ENCODE measurements around the gene KCNF1. TPM values are rescaled to one million over a fixed set of nuclear protein-coding genes. Genes with fewer than 3 reads are reported as not detected.

Gene KCNF1
- total and polyA plus RNA-seq, 4 donors = 0.06 to 0.83 (median 0.26) TPM

- 74 to 87% methylated on average over 10 of the region's 10 CpGs for WGBS, 2 donors
- no peak for TF ChIP-seq CTCF (IDR thresholded peaks at IDR 0.05; ENCODE audit: control extremely low read depth, extremely low read depth)
- Histone ChIP-seq H3K9me3 (ENCODE audit: control insufficient read depth in 4 of 4, insufficient read depth in 3 of 4, low read length in 3 of 4) (peaks cover 0 to 5% (median 0%) of the 10 kb centered on the region in 4 donors), H3K4me3 (no peak overlapping the region), H3K27me3 (ENCODE audit: control insufficient read depth in 3 of 3, insufficient read depth in 3 of 3, low read length in 2 of 3) (no peaks in the 10 kb centered on the region), H3K36me3 (ENCODE audit: control insufficient read depth in 4 of 4, insufficient read depth in 4 of 4, low read length in 4 of 4) (no peaks in the 10 kb centered on the region), H3K27ac (ENCODE audit: low read depth in 1 of 2, low read length in 1 of 2) (no peak overlapping the region), H3K4me1 (ENCODE audit: control insufficient read depth in 5 of 5, insufficient read depth in 5 of 5, low read length in 5 of 5) (no peaks in the 10 kb centered on the region), H3K9ac (ENCODE audit: insufficient read depth in 1 of 2, low read length in 2 of 2) (no peak overlapping the region)
- ATAC-seq (ENCODE audit: insufficient read depth, low FRiP score) (no peak), DNase-seq (peak in 1 of 3 donors; percentile 35)
Measured at GRCh38 chr2:10900216-10901109, 11.3 kb upstream of the KCNF1 start.

GRCh38 chr2:10901160-10901939 is 10.4 kb upstream of the KCNF1 start:
- Histone ChIP-seq H3K27ac (ENCODE audit: low read depth in 1 of 2, low read length in 1 of 2) (no peak overlapping the region), H3K36me3 (ENCODE audit: control insufficient read depth in 4 of 4, insufficient read depth in 4 of 4, low read length in 4 of 4) (no peaks in the 10 kb centered on the region), H3K4me1 (ENCODE audit: control insufficient read depth in 5 of 5, insufficient read depth in 5 of 5, low read length in 5 of 5) (no peaks in the 10 kb centered on the region), H3K9me3 (ENCODE audit: control insufficient read depth in 4 of 4, insufficient read depth in 3 of 4, low read length in 3 of 4) (peaks cover 0 to 5% (median 0%) of the 10 kb centered on the region in 4 donors), H3K27me3 (ENCODE audit: control insufficient read depth in 3 of 3, insufficient read depth in 3 of 3, low read length in 2 of 3) (no peaks in the 10 kb centered on the region), H3K4me3 (no peak overlapping the region), H3K9ac (ENCODE audit: insufficient read depth in 1 of 2, low read length in 2 of 2) (no peak overlapping the region)
- ATAC-seq (ENCODE audit: insufficient read depth, low FRiP score) (no peak), DNase-seq (no peak)
- WGBS, 2 donors = 63 to 64% methylated on average over 12 of the region's 12 CpGs
- no peak for TF ChIP-seq CTCF (IDR thresholded peaks at IDR 0.05; ENCODE audit: control extremely low read depth, extremely low read depth)

- no peaks in the 10 kb centered on the region for H3K27me3 ChIP-seq (ENCODE audit: control insufficient read depth in 3 of 3, insufficient read depth in 3 of 3, low read length in 2 of 3)
- H3K27ac ChIP-seq (ENCODE audit: low read depth in 1 of 2, low read length in 1 of 2) = no peak overlapping the region
- no peaks in the 10 kb centered on the region for H3K36me3 ChIP-seq (ENCODE audit: control insufficient read depth in 4 of 4, insufficient read depth in 4 of 4, low read length in 4 of 4)
- DNase-seq = no peak
- 85 to 89% methylated on average over 1 of the region's 2 CpGs for WGBS, 2 donors
- no peak for TF ChIP-seq CTCF (IDR thresholded peaks at IDR 0.05; ENCODE audit: control extremely low read depth, extremely low read depth)
- peaks cover 0 to 5% (median 0%) of the 10 kb centered on the region in 4 donors for H3K9me3 ChIP-seq (ENCODE audit: control insufficient read depth in 4 of 4, insufficient read depth in 3 of 4, low read length in 3 of 4)
- ATAC-seq (ENCODE audit: insufficient read depth, low FRiP score) = no peak
- H3K4me3 ChIP-seq = no peak overlapping the region
- no peaks in the 10 kb centered on the region for H3K4me1 ChIP-seq (ENCODE audit: control insufficient read depth in 5 of 5, insufficient read depth in 5 of 5, low read length in 5 of 5)
- H3K9ac ChIP-seq (ENCODE audit: insufficient read depth in 1 of 2, low read length in 2 of 2) = no peak overlapping the region
Measured at GRCh38 chr2:10903861-10904210, 7.9 kb upstream of the KCNF1 start.

Measured in lung (tissue), 12 donors.